GM12878 (cell line): ENCODE data around the gene ARF5. TPM values are rescaled to one million over a fixed set of nuclear protein-coding genes. Genes with fewer than 3 reads are reported as not detected.

Experiments
- ATAC-seq: fragments of 200-7000 bp; cut with Tn5 transposase; 3 replicates; pipeline ENCODE4 v1.9.1; 2020; ENCODE audit warnings: mild to moderate bottlenecking, moderate library complexity
- BruUV-seq: library from RNA; stranded (reverse); fragments of 400-500 nt; replicated peaks from 2 replicates; lab custom pipeline; 2021; lab: Mats Ljungman, UMichigan
- CTCF ChIA-PET: fragments of 300-600 bp; sonication (Branson Sonifier 250); formaldehyde crosslinking; extraction: SDS; loops from one replicate; lab custom pipeline; 2021; ENCODE audit warnings: inconsistent platforms; lab: Yijun Ruan, JAX
- POLR2A ChIA-PET: fragments of 350-600 bp; formaldehyde crosslinking; extraction: SDS; loops from one replicate; lab custom pipeline; 2021; ENCODE audit warnings: inconsistent platforms; lab: Charles Lee
- RAD21 ChIA-PET: fragments of 300-600 bp; sonication (Branson Sonifier 250); formaldehyde crosslinking; loops from one replicate; lab custom pipeline; 2023; ENCODE audit warnings: antibody characterized with exemption; ENCODE audit not compliant: unreplicated experiment; lab: Charles Lee
- SMC1A ChIA-PET: fragments of 300-600 bp; sonication (Branson Sonifier 250); formaldehyde crosslinking; loops from one replicate; lab custom pipeline; 2023; ENCODE audit not compliant: unreplicated experiment, uncharacterized antibody; lab: Charles Lee
- DNase-seq: peaks from one replicate; pipeline ENCODE4 v3.0.0-alpha.2; 2011; ENCODE audit warnings: low read depth, low spot score
- FAIRE-seq: peaks from 3 replicates; lab custom pipeline; 2011; peaks lifted over from hg19 to GRCh38; lab: Jason Lieb, UNC
- H2AFZ ChIP-seq: 2 replicates; pipeline ENCODE4 v1.6.0; 2011; ENCODE audit warnings: low read depth, low read length, control low read depth; ENCODE audit not compliant: control insufficient read depth
- H3K27ac ChIP-seq: 2 replicates; pipeline ENCODE4 v1.5.1; 2011; ENCODE audit warnings: control low read depth; ENCODE audit not compliant: control insufficient read depth, insufficient read depth
- H3K27me3 ChIP-seq, 2 experiments: replicated peaks in 1 of 2; 2 replicates each; pipeline versions ENCODE4 v1.6.0 to v1.6.1; 2011; ENCODE audit warnings: low read length in 1 of 2; ENCODE audit not compliant: control insufficient read depth in 2 of 2, insufficient read depth in 2 of 2
- H3K36me3 ChIP-seq, 2 experiments: 2 replicates each; pipeline ENCODE4 v1.5.1; 2011; ENCODE audit warnings: low read length in 1 of 2; ENCODE audit not compliant: control insufficient read depth in 2 of 2, insufficient read depth in 2 of 2
- H3K4me1 ChIP-seq: 2 replicates; pipeline ENCODE4 v1.6.1; 2011; ENCODE audit warnings: mild to moderate bottlenecking, low read length, moderate library complexity, mixed read lengths; ENCODE audit not compliant: control insufficient read depth, insufficient read depth
- H3K4me2 ChIP-seq: 2 replicates; pipeline ENCODE4 v1.6.0; 2011; ENCODE audit warnings: control low read depth; ENCODE audit not compliant: control insufficient read depth, insufficient read depth
- H3K4me3 ChIP-seq: fragments of 200-600 bp; sonication (generic); 2 replicates; pipeline ENCODE4 v1.5.1; 2016
- H3K79me2 ChIP-seq: 2 replicates; pipeline ENCODE4 v1.6.0; 2011; ENCODE audit warnings: low read length; ENCODE audit not compliant: control insufficient read depth, insufficient read depth
- H3K9ac ChIP-seq: 2 replicates; pipeline ENCODE4 v1.8.0; 2011; ENCODE audit warnings: low read length, control low read depth, mixed read lengths; ENCODE audit not compliant: control insufficient read depth, insufficient read depth
- H3K9me3 ChIP-seq: replicated peaks from 3 replicates; pipeline ENCODE4 v1.5.1; 2011; ENCODE audit warnings: mild to moderate bottlenecking, low read length; ENCODE audit not compliant: control insufficient read depth, insufficient read depth
- H4K20me1 ChIP-seq: 2 replicates; pipeline ENCODE4 v1.6.0; 2011; ENCODE audit not compliant: control insufficient read depth, insufficient read depth
- ATF3 ChIP-seq: IDR thresholded peaks from 2 replicates; pipeline ENCODE4 v1.6.1; 2011; ENCODE audit warnings: low read depth, mild to moderate bottlenecking, low read length, moderate library complexity, borderline replicate concordance; ENCODE audit errors: extremely low read depth
- EGR1 ChIP-seq, 2 experiments: IDR thresholded peaks; 1 replicate in 1 of 2; 2 replicates in 1 of 2; pipeline ENCODE4 v1.6.1; 2011 to 2012; ENCODE audit warnings: low read depth in 2 of 2, low read length in 2 of 2, borderline replicate concordance in 1 of 2, mild to moderate bottlenecking in 1 of 2, moderate library complexity in 1 of 2
- KAT2A ChIP-seq: conservative IDR thresholded peaks from 2 replicates; pipeline ENCODE4 v1.6.1; 2011; ENCODE audit warnings: low read depth, low read length; ENCODE audit not compliant: control insufficient read depth
- NFXL1 ChIP-seq: fragments of 450-650 bp; IDR thresholded peaks from 2 replicates; pipeline ENCODE4 v1.6.1; 2017; ENCODE audit warnings: antibody characterized with exemption, mild to moderate bottlenecking, borderline replicate concordance
- NR2C1 ChIP-seq: fragments of 450-650 bp; IDR thresholded peaks from 2 replicates; pipeline ENCODE4 v1.6.1; 2017; ENCODE audit warnings: antibody characterized with exemption, mild to moderate bottlenecking, moderate library complexity
- PAX8 ChIP-seq: fragments of 450-650 bp; IDR thresholded peaks from 2 replicates; pipeline ENCODE4 v1.6.1; 2017; ENCODE audit warnings: mild to moderate bottlenecking, moderate library complexity
- RFX5 ChIP-seq: IDR thresholded peaks from 2 replicates; pipeline ENCODE4 v1.6.1; 2011; ENCODE audit warnings: low read depth, low read length, improper control_type of control experiment
- SREBF1 ChIP-seq: IDR thresholded peaks from 2 replicates; pipeline ENCODE4 v1.6.1; 2012; ENCODE audit warnings: mild to moderate bottlenecking, low read length
- SREBF2 ChIP-seq: IDR thresholded peaks from 2 replicates; pipeline ENCODE4 v1.6.1; 2012; ENCODE audit warnings: mild to moderate bottlenecking, low read length
- SUZ12 ChIP-seq: fragments of 200-600 bp; sonication (generic); IDR thresholded peaks from one replicate; pipeline ENCODE4 v1.6.1; 2018; ENCODE audit warnings: antibody characterized with exemption, mild to moderate bottlenecking; ENCODE audit not compliant: unreplicated experiment
- WRNIP1 ChIP-seq: IDR thresholded peaks from 2 replicates; pipeline ENCODE4 v1.6.1; 2011; ENCODE audit warnings: low read depth, low read length, improper control_type of control experiment, borderline replicate concordance
- YY1 ChIP-seq: IDR thresholded peaks from 2 replicates; pipeline ENCODE4 v1.6.1; 2011; ENCODE audit warnings: low read depth, mild to moderate bottlenecking, low read length
- ZBED1 ChIP-seq: IDR thresholded peaks from 2 replicates; pipeline ENCODE4 v1.6.1; 2016; ENCODE audit warnings: borderline replicate concordance
- ZNF24 ChIP-seq: fragments of 450-650 bp; IDR thresholded peaks from 2 replicates; pipeline ENCODE4 v1.6.1; 2017; ENCODE audit warnings: antibody characterized with exemption, mild to moderate bottlenecking
- WGBS: methylation state at CpG from one replicate; pipeline ENCODE4 v1.1.6; 2016; ENCODE audit warnings: low lambda C conversion rate; ENCODE audit not compliant: insufficient replicate concordance, insufficient coverage; ENCODE audit errors: missing lambda C conversion rate; 5-methylcytosine and 5-hydroxymethylcytosine counted together
- in situ Hi-C: fragments of 300-500 bp; cut with MboI; formaldehyde crosslinking; loops from 9 replicates; pipeline ENCODE4 v1.14.3; 2018; ENCODE audit warnings: mixed read lengths
- intact Hi-C: fragments of 100-400 bp; cut with micrococcal nuclease; formaldehyde crosslinking; loops from one replicate; pipeline ENCODE4 v1.14.2; 2022; ENCODE audit not compliant: unreplicated experiment
- polyA plus RNA-seq, 11 experiments: library from polyadenylated mRNA; depleted of rRNA in 4 of 11; unstranded in 6 of 11; stranded (reverse) in 5 of 11; fragments of >200 nt; fragmentation: Nextera tagmentation in 4 of 11; fragmentation: Illumina TruSeq in 1 of 11; extraction: Ambion mirVana in 4 of 11; extraction: Trizol in 1 of 11; gene quantifications; 1 replicate in 1 of 11; 2 replicates in 10 of 11; pipeline versions ENCODE4 v1.2.1 to v1.2.3, GENCODE V29; 2011 to 2016; ENCODE audit warnings: inconsistent platforms in 2 of 11, missing spikeins in 2 of 11, low read depth in 1 of 11
- total RNA-seq, 4 experiments: library from RNA; depleted of rRNA in 3 of 4; stranded (reverse); fragments of >200 nt in 3 of 4; fragmentation: Illumina TruSeq in 1 of 4; extraction: Trizol in 1 of 4; gene quantifications; 2 replicates each; pipeline versions ENCODE4 v1.2.1 to v1.2.3, GENCODE V29; 2013 to 2021
- TF ChIP-seq, protein P1 (sequence below): fragments of 150-350 bp; IDR thresholded peaks from 2 replicates; pipeline ENCODE4 v1.6.1; 2014; ENCODE audit warnings: mild to moderate bottlenecking, low read depth, low read length
- TF ChIP-seq, protein P2 (sequence below): IDR thresholded peaks from 2 replicates; pipeline ENCODE4 v1.6.1; 2012; ENCODE audit warnings: low read length, inconsistent platforms

The ARF5 gene
- total and polyA plus RNA-seq, 10 of the 15 experiments (the other 5 are each of a cell fraction or from before 2014, with no cell fraction given): 11.0 to 210 (median 131) TPM

GRCh38 chr7:127580612-127581011 is 7.6 kb upstream of the ARF5 start:
- no peak for ATAC-seq
- peak overlapping the region; percentile 17; the same call in 1 of the 2 replicates for H3K4me2 ChIP-seq
- ChIA-PET POLR2A (interaction anchor here (1.1 to 2.4 kb wide), 2 partner anchors 8 to 73 kb away, joined by 3 to 6 read pairs; no protein-coding TSS in a partner anchor), CTCF (interaction anchor here (0.6 to 1.4 kb wide), 4 partner anchors 11 to 153 kb away, joined by 3 read pairs; no protein-coding TSS in a partner anchor), RAD21 (no interaction called here), SMC1A (interaction anchor here (0.8 kb wide), 1 partner anchor 9 kb away, joined by 4 read pairs; no protein-coding TSS in a partner anchor)
- H3K4me3 ChIP-seq: no peak overlapping the region
- no peaks in the 10 kb centered on the region for H3K27me3 ChIP-seq
- no peak overlapping the region for H3K27ac ChIP-seq
- TF ChIP-seq EGR1 (IDR thresholded peaks at IDR 0.05; ENCODE audit: borderline replicate concordance in 1 of 2, low read depth in 2 of 2, low read length in 2 of 2): no peak
- no peak for TF ChIP-seq ZNF24
- TF ChIP-seq ZBED1: no peak
- TF ChIP-seq SREBF2: no peak
- TF ChIP-seq SREBF1: no peak
- TF ChIP-seq KAT2A: no peak
- peaks cover 3 to 9% of the 10 kb centered on the region in 2 experiments; a peak in 3 of 4 replicates for H3K36me3 ChIP-seq
- no peak for FAIRE-seq
- H2AFZ ChIP-seq: no peak overlapping the region
- intact Hi-C loops: no loop called here
- H4K20me1 ChIP-seq: no peaks in the 10 kb centered on the region
- in situ Hi-C loops: no loop called here
- peaks cover 11% of the 10 kb centered on the region for H3K4me1 ChIP-seq
- H3K79me2 ChIP-seq: peaks cover 21% of the 10 kb centered on the region
- no peak for DNase-seq
- no peak overlapping the region for H3K9ac ChIP-seq
- no TSS peak for BruUV-seq
- H3K9me3 ChIP-seq: no peaks in the 10 kb centered on the region

GRCh38 chr7:127581716-127582115 is 6.5 kb upstream of the ARF5 start:
- intact Hi-C loops: no loop called here
- TF ChIP-seq ATF3 (no peak), SUZ12 (no peak), NR2C1 (no peak), RFX5 (no peak), PAX8 (no peak), YY1 (no peak), NFXL1 (no peak), WRNIP1 (no peak)
- TF ChIP-seq, protein P1, sequence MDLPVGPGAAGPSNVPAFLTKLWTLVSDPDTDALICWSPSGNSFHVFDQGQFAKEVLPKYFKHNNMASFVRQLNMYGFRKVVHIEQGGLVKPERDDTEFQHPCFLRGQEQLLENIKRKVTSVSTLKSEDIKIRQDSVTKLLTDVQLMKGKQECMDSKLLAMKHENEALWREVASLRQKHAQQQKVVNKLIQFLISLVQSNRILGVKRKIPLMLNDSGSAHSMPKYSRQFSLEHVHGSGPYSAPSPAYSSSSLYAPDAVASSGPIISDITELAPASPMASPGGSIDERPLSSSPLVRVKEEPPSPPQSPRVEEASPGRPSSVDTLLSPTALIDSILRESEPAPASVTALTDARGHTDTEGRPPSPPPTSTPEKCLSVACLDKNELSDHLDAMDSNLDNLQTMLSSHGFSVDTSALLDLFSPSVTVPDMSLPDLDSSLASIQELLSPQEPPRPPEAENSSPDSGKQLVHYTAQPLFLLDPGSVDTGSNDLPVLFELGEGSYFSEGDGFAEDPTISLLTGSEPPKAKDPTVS: no peak
- TF ChIP-seq, protein P2, sequence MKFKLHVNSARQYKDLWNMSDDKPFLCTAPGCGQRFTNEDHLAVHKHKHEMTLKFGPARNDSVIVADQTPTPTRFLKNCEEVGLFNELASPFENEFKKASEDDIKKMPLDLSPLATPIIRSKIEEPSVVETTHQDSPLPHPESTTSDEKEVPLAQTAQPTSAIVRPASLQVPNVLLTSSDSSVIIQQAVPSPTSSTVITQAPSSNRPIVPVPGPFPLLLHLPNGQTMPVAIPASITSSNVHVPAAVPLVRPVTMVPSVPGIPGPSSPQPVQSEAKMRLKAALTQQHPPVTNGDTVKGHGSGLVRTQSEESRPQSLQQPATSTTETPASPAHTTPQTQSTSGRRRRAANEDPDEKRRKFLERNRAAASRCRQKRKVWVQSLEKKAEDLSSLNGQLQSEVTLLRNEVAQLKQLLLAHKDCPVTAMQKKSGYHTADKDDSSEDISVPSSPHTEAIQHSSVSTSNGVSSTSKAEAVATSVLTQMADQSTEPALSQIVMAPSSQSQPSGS: no peak

More at GRCh38 chr7:127581716-127582115, 6.5 kb upstream of the ARF5 start:
- ATAC-seq (no peak), DNase-seq (no peak), FAIRE-seq (no peak)
- Histone ChIP-seq H3K4me3 (no peak overlapping the region), H3K4me1 (peaks cover 15% of the 10 kb centered on the region), H3K79me2 (peaks cover 21% of the 10 kb centered on the region), H2AFZ (no peak overlapping the region), H3K9me3 (no peaks in the 10 kb centered on the region), H3K4me2 (no peak overlapping the region), H3K9ac (no peak overlapping the region), H4K20me1 (no peaks in the 10 kb centered on the region), H3K27me3 (no peaks in the 10 kb centered on the region), H3K27ac (no peak overlapping the region), H3K36me3 (peaks cover 3 to 9% of the 10 kb centered on the region in 2 experiments; a peak in 3 of 4 replicates)
- no TSS peak for BruUV-seq
- CTCF ChIA-PET: interaction anchor here (0.8 to 1.4 kb wide), 2 partner anchors 9 to 27 kb away, joined by 3 read pairs; no protein-coding TSS in a partner anchor
- WGBS: 100% methylated on average over 1 of the region's 1 CpG
- RAD21 ChIA-PET: no interaction called here
- POLR2A ChIA-PET: interaction anchor here (1.1 to 2.4 kb wide), 2 partner anchors 9 to 72 kb away, joined by 3 to 6 read pairs; no protein-coding TSS in a partner anchor
- SMC1A ChIA-PET: interaction anchor here (0.7 kb wide), 1 partner anchor 273 kb away, joined by 3 read pairs; no protein-coding TSS in a partner anchor
- in situ Hi-C loops: no loop called here
